Measurements from ENCODE around the gene ITGB7. TPM values are rescaled to one million over a fixed set of nuclear protein-coding genes. Genes with fewer than 3 reads are reported as not detected.

Gene ITGB7
- total and polyA plus RNA-seq, 2 of the 4 experiments (the other 2 are of a cell fraction) = 0.18 to 0.44 TPM

DNA sequence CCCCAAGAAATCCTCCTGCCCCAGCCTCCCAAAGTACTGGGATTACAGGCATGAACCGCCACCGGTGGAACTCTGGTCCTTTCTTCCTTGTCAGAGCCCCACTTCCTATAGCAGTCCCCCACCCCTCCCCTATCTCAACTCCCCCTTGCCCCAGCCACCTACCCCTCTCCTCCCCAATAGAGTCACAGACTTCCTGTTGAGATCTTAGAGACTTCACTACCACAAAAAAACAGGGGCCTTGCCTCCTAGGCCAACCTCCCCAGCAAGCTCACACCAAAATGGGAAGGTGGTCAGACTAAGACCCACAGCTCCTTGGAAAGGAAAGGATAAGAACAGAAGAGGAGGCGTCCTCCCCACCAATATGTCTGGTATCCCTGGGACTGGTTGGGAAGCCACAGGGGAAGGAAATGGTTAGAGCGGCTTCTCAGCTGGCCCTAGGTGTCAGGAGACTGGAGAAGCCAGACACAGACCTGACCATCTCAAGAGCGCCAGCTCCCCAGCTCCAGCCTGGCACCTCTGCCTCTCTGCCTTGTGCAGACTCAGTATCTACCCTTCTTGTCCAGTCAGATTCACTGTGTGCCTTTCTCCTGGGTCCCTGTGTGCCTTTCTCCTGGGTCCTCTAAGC is 8.5 kb downstream of the ITGB7 start:
- H3K27me3 ChIP-seq (ENCODE audit: control insufficient read depth, insufficient read depth, low read length) = peaks cover 2% of the 10 kb centered on the region; the same call in 1 of the 2 replicates
- WGBS, 2 experiments (ENCODE audit: extremely low coverage in 2 of 2, insufficient read length in 1 of 2) = 84% methylated on average over 3 of the region's 5 CpGs; no CpG with 5 or more reads in 1 of the 2 experiments
- H4K20me1 ChIP-seq (ENCODE audit: insufficient read depth, low read length) = no peaks in the 10 kb centered on the region
- no peak overlapping the region for H2BK120ac ChIP-seq (ENCODE audit: low read depth, low read length)
- no peak overlapping the region for H2BK5ac ChIP-seq (ENCODE audit: low read depth, low read length, poor library complexity, severe bottlenecking)
- H3K4me2 ChIP-seq (ENCODE audit: low read depth, low read length) = no peak overlapping the region
- no peaks in the 10 kb centered on the region for H3K4me1 ChIP-seq (ENCODE audit: control insufficient read depth, insufficient read depth, low read length)
- H2AFZ ChIP-seq (replicated peaks; ENCODE audit: low read length, poor library complexity) = no peak overlapping the region
- no peaks in the 10 kb centered on the region for H3K9me3 ChIP-seq (ENCODE audit: control insufficient read depth, insufficient read depth, low read length)
- ATAC-seq (ENCODE audit: low read depth) (no peak), DNase-seq (no peak)
- H3K9ac ChIP-seq (ENCODE audit: low read depth, low read length) = no peak overlapping the region
- no peak overlapping the region for H3K56ac ChIP-seq (ENCODE audit: extremely low read depth, insufficient read depth, low read length)
- no peak overlapping the region for H2BK15ac ChIP-seq (ENCODE audit: low read depth, low read length)
- CTCF ChIA-PET = interaction anchor here (1.4 to 2.0 kb wide), 4 partner anchors 9 to 149 kb away, joined by 4 to 16 read pairs (median 8); no protein-coding TSS in a partner anchor
- POLR2A ChIA-PET (ENCODE audit: unreplicated experiment) = no interaction called here
- no peaks in the 10 kb centered on the region for H3K36me3 ChIP-seq (ENCODE audit: control insufficient read depth, insufficient read depth, low read length)
- no peak overlapping the region for H4K5ac ChIP-seq (ENCODE audit: low read depth, low read length)
- 0 out of 2 replicates have a peak, but pooled peaks cover 4% of the 10 kb centered on the region for H3K9me1 ChIP-seq (ENCODE audit: insufficient read depth, low read length)
- H4K8ac ChIP-seq (ENCODE audit: low read depth in 2 of 2, low read length in 2 of 2) = no peak overlapping the region
- H3K14ac ChIP-seq (replicated peaks; ENCODE audit: low read depth, low read length) = no peak overlapping the region
- no peak overlapping the region for H3K4me3 ChIP-seq (ENCODE audit: insufficient read depth, low read depth, low read length)
- H3K4ac ChIP-seq (ENCODE audit: low read depth, low read length) = 0 out of 2 replicates have a peak overlapping the region, but pooled peaks have one; percentile 29
- H2BK20ac ChIP-seq (ENCODE audit: low read depth, low read length) = no peak overlapping the region
- BruUV-seq (replicated peaks) = no TSS peak
- no peak overlapping the region for H4K91ac ChIP-seq (ENCODE audit: insufficient read depth, low read depth, low read length)
- no peak overlapping the region for H3K23ac ChIP-seq (ENCODE audit: low read depth, low read length)
- peak overlapping the region; percentile 8; the same call in 1 of the 2 replicates for H2AK5ac ChIP-seq (ENCODE audit: low read depth, low read length)
- intact Hi-C loops (cut with micrococcal nuclease) (no loop called here), in situ Hi-C loops (cut with MboI; ENCODE audit: low sequenced_read_pairs) (no loop called here), dilution Hi-C loops (cut with HindIII; ENCODE audit: low sequenced_read_pairs, unreplicated experiment) (no loop called here)
- no peak overlapping the region for H3K27ac ChIP-seq (ENCODE audit: insufficient read depth, low read length)
- no peak overlapping the region for H2AK9ac ChIP-seq (replicated peaks; ENCODE audit: low read depth, low read length, poor library complexity)
- TF ChIP-seq CEBPB (IDR thresholded peaks at IDR 0.05; ENCODE audit: low read depth, low read length) = no peak
- TF ChIP-seq RCOR1 (IDR thresholded peaks at IDR 0.05; ENCODE audit: insufficient replicate concordance, low read length) = no peak
- TF ChIP-seq MAFK (IDR thresholded peaks at IDR 0.05; ENCODE audit: low read depth, low read length) = no peak
- no peak for TF ChIP-seq RAD21 (IDR thresholded peaks at IDR 0.05; ENCODE audit: low read length)
- TF ChIP-seq MXI1 (IDR thresholded peaks at IDR 0.05; ENCODE audit: borderline replicate concordance, low read depth, low read length) = no peak
- TF ChIP-seq, protein P1, sequence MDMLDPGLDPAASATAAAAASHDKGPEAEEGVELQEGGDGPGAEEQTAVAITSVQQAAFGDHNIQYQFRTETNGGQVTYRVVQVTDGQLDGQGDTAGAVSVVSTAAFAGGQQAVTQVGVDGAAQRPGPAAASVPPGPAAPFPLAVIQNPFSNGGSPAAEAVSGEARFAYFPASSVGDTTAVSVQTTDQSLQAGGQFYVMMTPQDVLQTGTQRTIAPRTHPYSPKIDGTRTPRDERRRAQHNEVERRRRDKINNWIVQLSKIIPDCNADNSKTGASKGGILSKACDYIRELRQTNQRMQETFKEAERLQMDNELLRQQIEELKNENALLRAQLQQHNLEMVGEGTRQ (IDR thresholded peaks at IDR 0.05; ENCODE audit: low read depth, low read length) = no peak
- no peak for TF ChIP-seq MAZ (IDR thresholded peaks at IDR 0.05; ENCODE audit: borderline replicate concordance, low read depth, low read length)
- TF ChIP-seq SMC3 (IDR thresholded peaks at IDR 0.05; ENCODE audit: low read depth, low read length) = no peak
- no peak for TF ChIP-seq CHD1 (IDR thresholded peaks at IDR 0.05; ENCODE audit: low read depth, low read length)
- TF ChIP-seq, protein P2, sequence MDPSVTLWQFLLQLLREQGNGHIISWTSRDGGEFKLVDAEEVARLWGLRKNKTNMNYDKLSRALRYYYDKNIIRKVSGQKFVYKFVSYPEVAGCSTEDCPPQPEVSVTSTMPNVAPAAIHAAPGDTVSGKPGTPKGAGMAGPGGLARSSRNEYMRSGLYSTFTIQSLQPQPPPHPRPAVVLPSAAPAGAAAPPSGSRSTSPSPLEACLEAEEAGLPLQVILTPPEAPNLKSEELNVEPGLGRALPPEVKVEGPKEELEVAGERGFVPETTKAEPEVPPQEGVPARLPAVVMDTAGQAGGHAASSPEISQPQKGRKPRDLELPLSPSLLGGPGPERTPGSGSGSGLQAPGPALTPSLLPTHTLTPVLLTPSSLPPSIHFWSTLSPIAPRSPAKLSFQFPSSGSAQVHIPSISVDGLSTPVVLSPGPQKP (IDR thresholded peaks at IDR 0.05; ENCODE audit: borderline replicate concordance, low read depth, low read length) = no peak
- TF ChIP-seq BHLHE40 (IDR thresholded peaks at IDR 0.05; ENCODE audit: low read depth, low read length) = no peak
- no peak for TF ChIP-seq NFE2L2 (IDR thresholded peaks at IDR 0.05; ENCODE audit: low read depth, low read length)
- no peak for TF ChIP-seq RFX5 (IDR thresholded peaks at IDR 0.05; ENCODE audit: low read depth, low read length)
- no peaks in the 10 kb centered on the region for H3K79me1 ChIP-seq (ENCODE audit: low read depth in 1 of 2, low read length in 2 of 2)
- H3K18ac ChIP-seq (ENCODE audit: low read depth, low read length) = no peak overlapping the region
